Subcutaneous abdominal adipose tissue (tissue), 5 donors: Measurements from ENCODE around the gene MN1.

Experiments
- H3K27ac ChIP-seq: one replicate; pipeline ENCODE4 v1.7.0; 2013; ENCODE audit warnings: low read depth, mild to moderate bottlenecking, inconsistent platforms, low read length, moderate library complexity
- H3K27me3 ChIP-seq, 5 donors: one replicate each; pipeline ENCODE4 v1.7.0; 2013; ENCODE audit warnings: low read length in 5 of 5, inconsistent platforms in 1 of 5; ENCODE audit not compliant: control insufficient read depth in 5 of 5, insufficient read depth in 4 of 5
- H3K36me3 ChIP-seq, 5 donors: one replicate each; pipeline ENCODE4 v1.7.0; 2013; ENCODE audit warnings: low read length in 5 of 5; ENCODE audit not compliant: control insufficient read depth in 5 of 5, insufficient read depth in 5 of 5
- H3K4me1 ChIP-seq, 5 donors: one replicate each; pipeline ENCODE4 v1.7.0; 2013; ENCODE audit warnings: low read length in 5 of 5, mild to moderate bottlenecking in 3 of 5, moderate library complexity in 1 of 5; ENCODE audit not compliant: control insufficient read depth in 5 of 5, insufficient read depth in 5 of 5
- H3K4me3 ChIP-seq, 5 donors: one replicate each; pipeline ENCODE4 v1.7.0; 2013; ENCODE audit warnings: low read length in 5 of 5, low read depth in 1 of 5
- H3K9ac ChIP-seq, 5 donors: one replicate each; pipeline ENCODE4 v1.7.0; 2013; ENCODE audit warnings: low read length in 5 of 5, mild to moderate bottlenecking in 4 of 5, moderate library complexity in 3 of 5
- H3K9me3 ChIP-seq, 5 donors: one replicate each; pipeline ENCODE4 v1.7.0; 2013; ENCODE audit warnings: low read length in 5 of 5; ENCODE audit not compliant: control insufficient read depth in 5 of 5
- donor health status: healthy.
- donor health status: healthy.
- donor health status: healthy.
- donor health status: healthy.
- donor health status: healthy.

The MN1 gene

DNA sequence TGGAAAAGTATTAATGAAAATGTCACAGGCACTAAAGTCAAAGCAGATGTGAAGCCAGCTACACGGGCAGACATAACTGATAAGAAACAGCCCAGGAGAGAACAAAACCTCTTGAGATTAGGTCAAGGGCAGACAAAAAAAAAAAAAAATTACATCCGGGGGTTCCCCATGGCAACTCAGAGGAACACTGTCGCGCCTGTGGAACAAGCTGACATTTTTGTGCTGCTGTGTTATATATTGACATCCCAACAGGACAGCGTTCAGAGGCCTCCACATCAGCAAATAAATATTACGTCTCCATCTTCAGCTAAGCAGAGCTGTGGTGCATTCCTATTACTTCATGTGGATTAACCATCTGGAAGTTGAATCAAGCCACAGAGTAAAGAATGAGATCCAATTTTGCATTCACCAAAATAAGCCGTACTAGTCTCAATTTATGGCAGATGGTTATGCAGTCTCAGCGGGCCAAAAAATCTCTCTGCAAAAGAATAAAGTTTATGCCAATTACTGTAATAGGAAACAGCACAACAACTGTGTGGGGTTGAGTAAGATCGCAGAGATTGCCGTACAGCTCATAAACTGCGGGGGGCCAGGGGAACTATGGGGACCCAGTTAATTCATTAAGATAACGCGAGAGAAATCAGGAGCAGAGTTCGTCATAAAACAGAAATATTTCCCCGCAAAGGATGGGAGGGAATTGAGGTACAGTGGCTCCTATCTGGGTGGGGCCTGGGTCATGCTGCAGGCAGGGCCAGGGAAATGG, 41.3 kb upstream of the MN1 start:
- H3K4me3 ChIP-seq = no peak overlapping the region
- H3K27ac ChIP-seq = no peak overlapping the region
- no peaks in the 10 kb centered on the region for H3K9me3 ChIP-seq
- H3K27me3 ChIP-seq = no peaks in the 10 kb centered on the region
- peaks cover 0 to 16% (median 11%) of the 10 kb centered on the region in 5 donors for H3K4me1 ChIP-seq
- no peak overlapping the region for H3K9ac ChIP-seq
- H3K36me3 ChIP-seq = peaks cover 0 to 36% (median 13%) of the 10 kb centered on the region in 5 donors

DNA sequence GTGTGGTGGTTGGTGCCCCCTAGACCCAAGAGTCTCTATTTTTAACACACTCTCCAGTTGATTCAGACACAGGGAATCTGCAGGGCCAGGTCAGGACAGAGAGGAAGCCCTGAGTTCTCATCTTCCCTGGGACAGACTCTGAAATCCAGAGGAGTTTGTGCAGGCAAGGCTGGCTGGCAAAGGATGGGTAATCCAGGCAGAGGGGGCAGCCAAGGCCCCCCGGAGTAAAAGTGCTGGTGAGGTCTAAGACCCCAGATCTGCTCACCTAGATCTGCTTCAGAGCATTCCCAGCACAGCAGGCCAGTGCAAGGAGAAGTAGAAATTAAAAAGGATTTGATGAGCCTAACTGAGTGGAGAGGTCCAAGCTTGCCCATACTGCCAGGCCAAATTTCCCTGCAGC, 40.6 kb upstream of the MN1 start:
- no peak overlapping the region for H3K27ac ChIP-seq
- peaks cover 0 to 3% (median 0%) of the 10 kb centered on the region in 5 donors for H3K9me3 ChIP-seq
- no peaks in the 10 kb centered on the region for H3K27me3 ChIP-seq
- no peak overlapping the region for H3K9ac ChIP-seq
- peaks cover 0 to 16% (median 11%) of the 10 kb centered on the region in 5 donors for H3K4me1 ChIP-seq
- peaks cover 0 to 32% (median 9%) of the 10 kb centered on the region in 5 donors for H3K36me3 ChIP-seq
- no peak overlapping the region for H3K4me3 ChIP-seq

DNA sequence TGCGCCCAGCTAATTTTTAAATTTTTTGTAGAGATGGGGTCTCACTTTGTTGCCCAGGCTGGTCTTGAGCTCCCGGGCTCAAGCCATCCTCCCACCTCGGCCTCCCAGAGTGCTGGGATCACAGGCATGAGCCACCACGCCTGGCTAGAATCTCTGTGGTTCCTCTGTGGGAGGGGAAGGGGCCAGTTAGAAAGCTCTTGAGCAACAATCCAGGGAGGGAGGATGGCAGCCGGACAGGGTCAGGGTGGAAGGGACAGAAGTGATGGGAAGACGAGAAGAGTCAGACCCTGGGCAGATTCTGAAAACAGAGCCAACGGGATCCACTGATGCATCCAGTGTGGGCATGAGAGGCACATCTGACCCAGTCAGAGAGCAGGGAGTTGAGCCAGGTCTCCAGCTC, 38.9 kb upstream of the MN1 start:
- H3K27me3 ChIP-seq = no peaks in the 10 kb centered on the region
- H3K9ac ChIP-seq = no peak overlapping the region
- no peak overlapping the region for H3K27ac ChIP-seq
- H3K4me3 ChIP-seq = no peak overlapping the region
- H3K36me3 ChIP-seq = peaks cover 0 to 21% (median 7%) of the 10 kb centered on the region in 5 donors
- peaks cover 0 to 3% (median 0%) of the 10 kb centered on the region in 5 donors for H3K9me3 ChIP-seq
- peaks cover 0 to 16% (median 11%) of the 10 kb centered on the region in 5 donors for H3K4me1 ChIP-seq

DNA sequence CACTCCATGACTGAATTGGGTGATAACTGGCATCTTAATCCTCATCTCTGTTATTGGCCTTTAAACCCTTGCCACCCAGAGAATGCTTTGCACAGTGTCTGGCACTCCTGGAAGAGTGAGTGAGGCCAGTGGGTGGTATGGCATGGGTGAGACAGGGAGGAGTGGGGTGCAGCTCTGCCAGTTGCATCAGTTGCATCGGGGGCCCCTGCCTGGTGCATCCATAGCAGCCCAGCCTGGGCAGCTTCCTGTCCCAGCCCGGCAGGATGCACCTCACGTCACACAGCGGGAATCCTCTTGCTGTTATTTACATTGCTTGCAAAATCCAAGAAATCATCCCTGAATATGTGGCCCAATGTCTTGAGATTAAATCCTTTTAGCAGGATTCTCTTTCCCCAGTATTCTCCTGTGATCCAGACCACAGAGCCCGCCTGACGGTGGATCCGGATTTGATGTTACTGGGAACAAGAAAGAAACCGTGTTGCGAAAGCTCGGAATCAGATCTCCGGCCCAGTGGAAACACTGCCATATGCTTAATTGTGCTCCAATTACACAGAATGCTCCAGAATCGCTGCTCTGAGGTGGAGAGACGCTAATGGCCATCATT, 37.6 kb upstream of the MN1 start:
- peaks cover 0 to 3% (median 0%) of the 10 kb centered on the region in 5 donors for H3K9me3 ChIP-seq
- H3K27ac ChIP-seq = no peak overlapping the region
- peaks cover 0 to 16% (median 11%) of the 10 kb centered on the region in 5 donors for H3K4me1 ChIP-seq
- no peaks in the 10 kb centered on the region for H3K27me3 ChIP-seq
- H3K9ac ChIP-seq = no peak overlapping the region
- no peak overlapping the region for H3K4me3 ChIP-seq
- peaks cover 0 to 16% (median 7%) of the 10 kb centered on the region in 5 donors for H3K36me3 ChIP-seq

DNA sequence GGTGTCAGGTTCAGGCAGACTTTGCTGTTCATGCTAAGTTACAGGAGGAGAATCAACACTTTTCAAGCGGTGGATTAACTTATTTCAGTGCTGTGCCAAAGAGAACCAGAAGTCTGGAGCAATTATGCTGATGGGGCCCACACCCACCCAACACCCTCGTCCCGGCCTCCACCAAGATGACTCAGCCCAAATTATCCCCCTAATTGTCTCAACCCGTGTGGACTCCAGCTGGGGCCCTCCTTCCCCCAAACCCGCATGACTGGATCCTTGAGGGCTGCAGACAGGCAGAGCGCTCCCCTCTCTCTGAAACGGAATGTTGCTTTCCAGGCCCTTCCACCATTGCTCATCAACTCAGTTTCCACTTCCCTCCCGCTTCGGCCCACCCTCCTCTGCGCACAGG, 34.6 kb upstream of the MN1 start:
- Histone ChIP-seq H3K4me1 (no peaks in the 10 kb centered on the region), H3K27me3 (no peaks in the 10 kb centered on the region), H3K27ac (no peak overlapping the region), H3K9ac (no peak overlapping the region), H3K4me3 (no peak overlapping the region), H3K36me3 (peaks cover 0 to 8% (median 6%) of the 10 kb centered on the region in 5 donors), H3K9me3 (peaks cover 0 to 3% (median 0%) of the 10 kb centered on the region in 5 donors)

DNA sequence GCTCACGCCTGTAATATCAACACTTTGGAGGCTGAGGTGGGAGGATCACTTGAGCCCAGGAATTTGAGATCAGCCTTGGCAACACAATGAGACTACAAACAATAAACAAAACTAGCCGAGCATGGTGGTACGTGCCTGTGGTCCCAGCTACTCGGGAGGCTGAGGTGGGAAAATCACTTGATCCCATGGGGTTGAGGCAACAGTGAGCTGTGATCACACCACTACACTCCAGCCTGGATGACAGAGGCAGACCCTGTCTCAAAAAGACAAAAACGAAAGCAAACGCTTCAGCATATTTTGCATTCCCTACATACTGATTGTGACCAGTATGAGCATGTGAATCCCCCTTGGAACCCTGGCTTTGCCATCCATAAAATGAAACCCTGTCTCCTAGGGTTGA, 33.9 kb upstream of the MN1 start:
- Histone ChIP-seq H3K4me3 (no peak overlapping the region), H3K9me3 (peaks cover 0 to 3% (median 0%) of the 10 kb centered on the region in 5 donors), H3K27me3 (no peaks in the 10 kb centered on the region), H3K27ac (no peak overlapping the region), H3K36me3 (peaks cover 0 to under 1% (median 0%) of the 10 kb centered on the region in 5 donors), H3K4me1 (no peaks in the 10 kb centered on the region), H3K9ac (no peak overlapping the region)

DNA sequence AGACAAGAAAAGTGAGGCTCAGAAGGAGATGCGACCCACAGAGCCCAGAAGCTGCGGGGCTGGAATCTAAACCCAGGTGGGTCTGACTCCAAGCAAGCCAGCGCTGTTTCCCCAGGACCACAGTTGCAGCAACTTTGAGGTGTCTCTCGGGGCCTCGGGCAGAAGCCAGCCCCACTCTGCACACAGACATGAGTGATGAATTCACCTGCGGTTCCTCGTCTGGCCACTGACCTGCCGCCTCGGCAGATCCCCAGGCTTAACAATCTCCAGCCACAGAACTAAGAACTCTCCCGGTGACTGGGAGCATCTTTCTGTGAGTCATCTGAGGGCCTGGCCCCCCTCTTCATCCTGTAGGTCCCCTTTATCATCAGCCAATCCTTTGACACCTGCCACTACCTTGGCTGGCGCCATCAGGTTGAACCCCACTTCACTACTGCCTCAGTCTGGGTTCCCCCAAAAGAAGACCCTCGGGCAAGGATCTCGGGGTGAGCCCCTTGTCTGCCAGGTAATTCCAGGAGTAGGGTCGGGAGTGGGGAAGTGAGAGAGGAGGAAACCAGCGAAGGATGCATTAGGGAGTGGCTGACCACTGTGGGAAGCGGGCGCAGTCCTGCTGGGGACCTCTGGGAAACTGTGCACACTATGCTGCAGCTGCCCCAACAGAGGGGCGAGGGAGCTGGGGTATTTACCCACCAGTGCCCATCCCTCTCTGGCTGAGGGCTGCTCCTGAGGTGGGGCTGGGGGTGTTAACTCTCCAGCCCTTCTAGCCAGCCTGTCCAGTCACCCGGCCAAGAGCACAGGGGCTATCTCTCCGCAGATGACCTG, 33.0 kb upstream of the MN1 start:
- no peak overlapping the region for H3K9ac ChIP-seq
- no peaks in the 10 kb centered on the region for H3K36me3 ChIP-seq
- H3K9me3 ChIP-seq = peaks cover 0 to 3% (median 0%) of the 10 kb centered on the region in 5 donors
- no peaks in the 10 kb centered on the region for H3K4me1 ChIP-seq
- no peak overlapping the region for H3K27ac ChIP-seq
- H3K27me3 ChIP-seq = no peaks in the 10 kb centered on the region
- H3K4me3 ChIP-seq = no peak overlapping the region

DNA sequence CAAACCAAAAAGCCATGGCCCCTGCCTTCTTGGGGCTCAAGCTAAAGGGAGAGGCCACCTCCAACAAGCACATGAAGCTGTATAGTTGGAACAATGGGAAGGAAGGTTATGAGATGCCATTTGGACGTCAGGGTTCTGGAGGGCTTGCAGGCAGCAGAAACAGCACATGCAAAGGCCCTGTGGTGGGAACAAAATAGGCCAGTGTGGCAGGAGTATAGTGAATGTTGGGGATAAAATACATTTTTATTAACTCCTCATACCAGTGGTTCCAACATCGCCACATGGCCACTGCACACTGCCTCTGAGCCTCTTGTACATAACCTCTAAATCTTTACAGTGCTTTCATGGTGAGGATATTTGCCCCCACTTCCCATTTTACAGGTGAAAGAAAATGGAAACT, 32.2 kb upstream of the MN1 start:
- Histone ChIP-seq H3K36me3 (no peaks in the 10 kb centered on the region), H3K9me3 (peaks cover 0 to 3% (median 0%) of the 10 kb centered on the region in 5 donors), H3K9ac (no peak overlapping the region), H3K27ac (no peak overlapping the region), H3K27me3 (no peaks in the 10 kb centered on the region), H3K4me3 (no peak overlapping the region), H3K4me1 (no peaks in the 10 kb centered on the region)

DNA sequence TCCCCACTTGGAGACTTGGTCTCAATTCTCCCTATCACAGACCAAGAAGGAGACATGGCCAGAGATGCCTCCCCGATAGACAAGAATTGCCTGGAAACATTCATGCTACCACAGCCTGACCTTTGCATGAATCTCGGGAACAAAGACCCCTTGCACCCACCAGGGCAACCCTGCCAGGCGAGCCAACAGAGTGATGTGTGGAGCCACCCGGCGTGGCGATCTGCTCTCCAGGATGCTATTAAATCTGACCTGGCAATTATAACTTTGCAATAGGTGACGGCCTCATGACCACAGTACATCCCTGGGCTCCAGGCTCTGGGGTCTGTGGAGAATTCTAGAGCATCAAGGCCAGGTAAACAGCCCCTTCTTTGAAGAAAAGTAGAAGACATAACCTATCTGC, 31.1 kb upstream of the MN1 start:
- Histone ChIP-seq H3K9ac (no peak overlapping the region), H3K27ac (no peak overlapping the region), H3K36me3 (no peaks in the 10 kb centered on the region), H3K9me3 (peaks cover 0 to under 1% (median 0%) of the 10 kb centered on the region in 5 donors), H3K27me3 (no peaks in the 10 kb centered on the region), H3K4me1 (peaks cover 0 to 4% (median 0%) of the 10 kb centered on the region in 5 donors), H3K4me3 (no peak overlapping the region)

DNA sequence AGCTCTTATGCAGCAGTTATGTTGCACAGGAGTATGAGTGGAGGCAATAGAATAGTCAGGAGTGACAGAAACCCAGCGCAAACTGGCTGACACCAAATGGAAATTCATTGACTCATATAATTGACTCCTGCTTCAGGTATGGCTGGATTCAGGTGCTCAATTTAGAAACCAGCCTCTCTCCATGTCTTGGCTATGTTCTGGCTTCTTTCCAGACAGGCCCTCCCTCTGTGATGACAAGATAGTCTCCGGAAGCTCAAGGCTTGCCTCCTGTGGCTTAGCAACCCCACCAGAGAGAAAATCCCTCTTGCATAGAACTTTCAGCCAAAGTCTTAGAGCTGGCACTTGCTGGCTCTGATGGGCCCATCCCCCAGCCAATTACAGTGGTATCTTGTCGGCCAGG, 28.1 kb upstream of the MN1 start:
- no peak overlapping the region for H3K9ac ChIP-seq
- H3K27ac ChIP-seq = no peak overlapping the region

More for the DNA sequence above, 28.1 kb upstream of the MN1 start:
- Histone ChIP-seq H3K9me3 (no peaks in the 10 kb centered on the region), H3K4me3 (no peak overlapping the region), H3K4me1 (peaks cover 0 to 6% (median 0%) of the 10 kb centered on the region in 5 donors), H3K36me3 (no peaks in the 10 kb centered on the region), H3K27me3 (no peaks in the 10 kb centered on the region)
